Measurements from ENCODE around the gene OPCML.
A peak's percentile ranks its signal among the peaks of the same experiment; 100 is the strongest.

The OPCML gene

GRCh38 chr11:132790971-132791370, 741.3 kb downstream of the OPCML start:
- Histone ChIP-seq H2AFZ (ENCODE audit: low read length) (no peak overlapping the region), H3K18ac (ENCODE audit: low read length) (no peak overlapping the region), H4K8ac (ENCODE audit: low read depth, low read length) (no peak overlapping the region), H2BK5ac (ENCODE audit: low read length) (no peak overlapping the region), H2BK15ac (ENCODE audit: low read length) (no peak overlapping the region), H3K9me3 (replicated peaks in 1 of 2; ENCODE audit: control insufficient read depth in 2 of 2, insufficient read depth in 1 of 2, low read depth in 1 of 2, low read length in 2 of 2) (no peaks in the 10 kb centered on the region), H3K4me2 (ENCODE audit: insufficient read depth, low read length, poor library complexity, severe bottlenecking) (no peak overlapping the region), H3K4me3 (ENCODE audit: low read length in 2 of 2) (no peak overlapping the region), H2AK5ac (ENCODE audit: low read depth, low read length) (no peak overlapping the region), H3K79me1 (ENCODE audit: low read depth, low read length) (no peaks in the 10 kb centered on the region), H3K14ac (ENCODE audit: low read length) (no peak overlapping the region), H3K9ac (ENCODE audit: low read depth, low read length, poor library complexity) (no peak overlapping the region), H3K36me3 (replicated peaks in 1 of 2; ENCODE audit: control insufficient read depth in 2 of 2, insufficient read depth in 2 of 2, low read length in 2 of 2) (no peaks in the 10 kb centered on the region), H3K27ac (replicated peaks; ENCODE audit: low read length) (no peak overlapping the region), H3K27me3 (ENCODE audit: control insufficient read depth in 3 of 3, insufficient read depth in 3 of 3, low read depth in 1 of 3, low read length in 3 of 3) (no peaks in the 10 kb centered on the region), H3K4ac (ENCODE audit: low read length) (no peak overlapping the region), H3K23ac (ENCODE audit: low read depth, low read length, poor library complexity) (no peak overlapping the region), H2BK120ac (ENCODE audit: low read depth, low read length) (no peak overlapping the region), H4K91ac (ENCODE audit: low read depth, low read length, poor library complexity) (no peak overlapping the region), H3K4me1 (ENCODE audit: control insufficient read depth in 2 of 2, insufficient read depth in 1 of 2, low read depth in 1 of 2, low read length in 2 of 2) (peaks cover 2 to 8% of the 10 kb centered on the region in 2 donors), H2BK12ac (ENCODE audit: low read length) (no peak overlapping the region)
- no peak for DNase-seq (ENCODE audit: low spot score)
- WGBS, 2 donors (ENCODE audit: extremely low coverage in 2 of 2, insufficient read length in 2 of 2, insufficient replicate concordance in 1 of 2), result no CpG with 5 or more reads among the region's 7 CpGs

GRCh38 chr11:132790466-132790865, 741.8 kb downstream of the OPCML start:
- no peak overlapping the region for H3K14ac ChIP-seq (ENCODE audit: low read length)
- peaks cover 2 to 12% of the 10 kb centered on the region in 2 donors for H3K4me1 ChIP-seq (ENCODE audit: control insufficient read depth in 2 of 2, insufficient read depth in 1 of 2, low read depth in 1 of 2, low read length in 2 of 2)
- no peak overlapping the region for H3K4ac ChIP-seq (ENCODE audit: low read length)
- WGBS, 2 donors (ENCODE audit: extremely low coverage in 2 of 2, insufficient read length in 2 of 2, insufficient replicate concordance in 1 of 2), result no CpG with 5 or more reads among the region's 5 CpGs
- H2BK12ac ChIP-seq (ENCODE audit: low read length), result no peak overlapping the region
- H2AK5ac ChIP-seq (ENCODE audit: low read depth, low read length), result peak overlapping the region; percentile 17
- H3K23ac ChIP-seq (ENCODE audit: low read depth, low read length, poor library complexity), result no peak overlapping the region
- no peaks in the 10 kb centered on the region for H3K27me3 ChIP-seq (ENCODE audit: control insufficient read depth in 3 of 3, insufficient read depth in 3 of 3, low read depth in 1 of 3, low read length in 3 of 3)
- no peaks in the 10 kb centered on the region for H3K36me3 ChIP-seq (replicated peaks in 1 of 2; ENCODE audit: control insufficient read depth in 2 of 2, insufficient read depth in 2 of 2, low read length in 2 of 2)
- H3K9ac ChIP-seq (ENCODE audit: low read depth, low read length, poor library complexity), result no peak overlapping the region
- no peaks in the 10 kb centered on the region for H3K9me3 ChIP-seq (replicated peaks in 1 of 2; ENCODE audit: control insufficient read depth in 2 of 2, insufficient read depth in 1 of 2, low read depth in 1 of 2, low read length in 2 of 2)
- H4K8ac ChIP-seq (ENCODE audit: low read depth, low read length), result no peak overlapping the region
- no peak overlapping the region for H4K91ac ChIP-seq (ENCODE audit: low read depth, low read length, poor library complexity)
- H3K4me3 ChIP-seq (ENCODE audit: low read length in 2 of 2), result no peak overlapping the region
- H3K79me1 ChIP-seq (ENCODE audit: low read depth, low read length), result no peaks in the 10 kb centered on the region
- no peak overlapping the region for H2BK120ac ChIP-seq (ENCODE audit: low read depth, low read length)
- no peak overlapping the region for H2BK5ac ChIP-seq (ENCODE audit: low read length)
- no peak overlapping the region for H2BK15ac ChIP-seq (ENCODE audit: low read length)
- no peak for DNase-seq (ENCODE audit: low spot score)
- no peak overlapping the region for H3K4me2 ChIP-seq (ENCODE audit: insufficient read depth, low read length, poor library complexity, severe bottlenecking)
- peak overlapping the region; percentile 16 for H3K18ac ChIP-seq (ENCODE audit: low read length)
- H2AFZ ChIP-seq (ENCODE audit: low read length), result no peak overlapping the region
- no peak overlapping the region for H3K27ac ChIP-seq (replicated peaks; ENCODE audit: low read length)

GRCh38 chr11:132788816-132789325, 743.4 kb downstream of the OPCML start:
- no peaks in the 10 kb centered on the region for H3K27me3 ChIP-seq (ENCODE audit: control insufficient read depth in 3 of 3, insufficient read depth in 3 of 3, low read depth in 1 of 3, low read length in 3 of 3)
- no peaks in the 10 kb centered on the region for H3K9me3 ChIP-seq (replicated peaks in 1 of 2; ENCODE audit: control insufficient read depth in 2 of 2, insufficient read depth in 1 of 2, low read depth in 1 of 2, low read length in 2 of 2)
- H3K23ac ChIP-seq (ENCODE audit: low read depth, low read length, poor library complexity), result no peak overlapping the region
- H3K4me1 ChIP-seq (ENCODE audit: control insufficient read depth in 2 of 2, insufficient read depth in 1 of 2, low read depth in 1 of 2, low read length in 2 of 2), result peaks cover 2 to 12% of the 10 kb centered on the region in 2 donors
- H2AK5ac ChIP-seq (ENCODE audit: low read depth, low read length), result no peak overlapping the region
- H3K9ac ChIP-seq (ENCODE audit: low read depth, low read length, poor library complexity), result no peak overlapping the region
- H3K4me3 ChIP-seq (ENCODE audit: low read length in 2 of 2), result no peak overlapping the region
- H3K4ac ChIP-seq (ENCODE audit: low read length), result no peak overlapping the region
- H4K8ac ChIP-seq (ENCODE audit: low read depth, low read length), result no peak overlapping the region
- no peak for DNase-seq (ENCODE audit: low spot score)
- H2BK12ac ChIP-seq (ENCODE audit: low read length), result no peak overlapping the region
- no peak overlapping the region for H2BK5ac ChIP-seq (ENCODE audit: low read length)
- no peak overlapping the region for H3K4me2 ChIP-seq (ENCODE audit: insufficient read depth, low read length, poor library complexity, severe bottlenecking)
- H3K27ac ChIP-seq (replicated peaks; ENCODE audit: low read length), result no peak overlapping the region
- no CpG with 5 or more reads among the region's 6 CpGs for WGBS, 2 donors (ENCODE audit: extremely low coverage in 2 of 2, insufficient read length in 2 of 2, insufficient replicate concordance in 1 of 2)
- H3K14ac ChIP-seq (ENCODE audit: low read length), result no peak overlapping the region
- no peak overlapping the region for H2BK15ac ChIP-seq (ENCODE audit: low read length)
- no peak overlapping the region for H3K18ac ChIP-seq (ENCODE audit: low read length)
- H3K79me1 ChIP-seq (ENCODE audit: low read depth, low read length), result no peaks in the 10 kb centered on the region
- H3K36me3 ChIP-seq (replicated peaks in 1 of 2; ENCODE audit: control insufficient read depth in 2 of 2, insufficient read depth in 2 of 2, low read length in 2 of 2), result no peaks in the 10 kb centered on the region
- peak overlapping the region; percentile 8 for H2AFZ ChIP-seq (ENCODE audit: low read length)
- H2BK120ac ChIP-seq (ENCODE audit: low read depth, low read length), result no peak overlapping the region
- H4K91ac ChIP-seq (ENCODE audit: low read depth, low read length, poor library complexity), result no peak overlapping the region

- no peaks in the 10 kb centered on the region for H3K9me3 ChIP-seq (replicated peaks in 1 of 2; ENCODE audit: control insufficient read depth in 2 of 2, insufficient read depth in 1 of 2, low read depth in 1 of 2, low read length in 2 of 2)
- no peak overlapping the region for H4K91ac ChIP-seq (ENCODE audit: low read depth, low read length, poor library complexity)
- H3K4me3 ChIP-seq (ENCODE audit: low read length in 2 of 2), result no peak overlapping the region
- WGBS, 2 donors (ENCODE audit: extremely low coverage in 2 of 2, insufficient read length in 2 of 2, insufficient replicate concordance in 1 of 2), result no CpG with 5 or more reads among the region's 4 CpGs
- H3K79me1 ChIP-seq (ENCODE audit: low read depth, low read length), result no peaks in the 10 kb centered on the region
- H3K4me2 ChIP-seq (ENCODE audit: insufficient read depth, low read length, poor library complexity, severe bottlenecking), result no peak overlapping the region
- no peak overlapping the region for H2BK15ac ChIP-seq (ENCODE audit: low read length)
- no peak overlapping the region for H3K9ac ChIP-seq (ENCODE audit: low read depth, low read length, poor library complexity)
- H3K18ac ChIP-seq (ENCODE audit: low read length), result no peak overlapping the region
- no peak overlapping the region for H3K23ac ChIP-seq (ENCODE audit: low read depth, low read length, poor library complexity)
- H2BK12ac ChIP-seq (ENCODE audit: low read length), result no peak overlapping the region
- DNase-seq (ENCODE audit: low spot score), result no peak
- no peaks in the 10 kb centered on the region for H3K36me3 ChIP-seq (replicated peaks in 1 of 2; ENCODE audit: control insufficient read depth in 2 of 2, insufficient read depth in 2 of 2, low read length in 2 of 2)
- no peak overlapping the region for H2BK5ac ChIP-seq (ENCODE audit: low read length)
- H3K4me1 ChIP-seq (ENCODE audit: control insufficient read depth in 2 of 2, insufficient read depth in 1 of 2, low read depth in 1 of 2, low read length in 2 of 2), result peaks cover 0 to 12% of the 10 kb centered on the region in 2 donors
- H4K8ac ChIP-seq (ENCODE audit: low read depth, low read length), result no peak overlapping the region
- H2BK120ac ChIP-seq (ENCODE audit: low read depth, low read length), result no peak overlapping the region
- H2AK5ac ChIP-seq (ENCODE audit: low read depth, low read length), result no peak overlapping the region
- H2AFZ ChIP-seq (ENCODE audit: low read length), result peak overlapping the region; percentile 48
- no peak overlapping the region for H3K27ac ChIP-seq (replicated peaks; ENCODE audit: low read length)
- H3K27me3 ChIP-seq (ENCODE audit: control insufficient read depth in 3 of 3, insufficient read depth in 3 of 3, low read depth in 1 of 3, low read length in 3 of 3), result no peaks in the 10 kb centered on the region
- no peak overlapping the region for H3K14ac ChIP-seq (ENCODE audit: low read length)
- no peak overlapping the region for H3K4ac ChIP-seq (ENCODE audit: low read length)
Observed at GRCh38 chr11:132785878-132786277, 746.4 kb downstream of the OPCML start.
